ENCODE measurements around the gene ATP8A1.
"Not testable (repeated sequence)": the region's sequence is repeated elsewhere in the genome, so short reads cannot be mapped to it uniquely, and the experiment has no call there.

ATP8A1 gene

GRCh38 chr4:42461216-42461615 lies 195.7 kb downstream of the ATP8A1 start:
- not testable (repeated sequence) for DNase-seq

GRCh38 chr4:42460043-42460442 lies 196.9 kb downstream of the ATP8A1 start:
- DNase-seq: no peak

GRCh38 chr4:42458657-42459056 lies 198.2 kb downstream of the ATP8A1 start:
- no peak for DNase-seq

GRCh38 chr4:42454755-42455420 lies 202.0 kb downstream of the ATP8A1 start:
- no peak for DNase-seq

- DNase-seq: no peak
Measured at GRCh38 chr4:42453612-42454011, 203.3 kb downstream of the ATP8A1 start.

- no peak for DNase-seq
Measured at GRCh38 chr4:42452823-42453222, 204.1 kb downstream of the ATP8A1 start.

GRCh38 chr4:42446823-42447222 lies 210.1 kb downstream of the ATP8A1 start:
- no peak for DNase-seq

GRCh38 chr4:42445038-42445437 lies 211.9 kb downstream of the ATP8A1 start:
- DNase-seq: no peak

GRCh38 chr4:42442601-42443000 lies 214.3 kb downstream of the ATP8A1 start:
- no peak for DNase-seq

GRCh38 chr4:42440083-42440482 lies 216.8 kb downstream of the ATP8A1 start:
- DNase-seq: no peak

GRCh38 chr4:42436928-42437565 lies 219.9 kb downstream of the ATP8A1 start:
- no peak for DNase-seq

GRCh38 chr4:42428036-42428435 lies 228.9 kb downstream of the ATP8A1 start:
- no peak for DNase-seq

- DNase-seq: no peak
Measured at GRCh38 chr4:42425146-42426065, 231.5 kb downstream of the ATP8A1 start.

- DNase-seq: no peak
Measured at GRCh38 chr4:42420140-42420539, 236.8 kb downstream of the ATP8A1 start.

GRCh38 chr4:42417550-42417949 lies 239.4 kb downstream of the ATP8A1 start:
- DNase-seq: no peak

- no peak for DNase-seq
Measured at GRCh38 chr4:42416017-42416416, 240.9 kb downstream of the ATP8A1 start.

- no peak for DNase-seq
Measured at GRCh38 chr4:42415281-42415680, 241.6 kb downstream of the ATP8A1 start.

- no peak for DNase-seq
Measured at GRCh38 chr4:42412251-42412650, 244.7 kb downstream of the ATP8A1 start.

- DNase-seq: no peak
Measured at GRCh38 chr4:42411803-42412202, 245.1 kb downstream of the ATP8A1 start.

GRCh38 chr4:42410446-42410845 lies 246.5 kb downstream of the ATP8A1 start:
- DNase-seq: no peak

GRCh38 chr4:42404001-42404400 lies 252.9 kb downstream of the ATP8A1 start:
- no peak for DNase-seq

GRCh38 chr4:42401171-42401570 lies 255.7 kb downstream of the ATP8A1 start:
- DNase-seq: no peak

GRCh38 chr4:42399393-42399792 lies 257.5 kb downstream of the ATP8A1 start:
- no peak for DNase-seq

- DNase-seq: no peak
Measured at GRCh38 chr4:42398871-42399331, 258.0 kb downstream of the ATP8A1 start.
